Activated CD8-positive, alpha-beta memory T cell treated with anti-CD3 and anti-CD28 coated beads, Interleukin-2, amount 50 U/mL, for 1 hour (primary cell): ENCODE data around the gene KBTBD12.

ENCODE experiments used
- DNase-seq: peaks from one replicate; pipeline ENCODE4 v3.0.0-alpha.2; 2020; ENCODE audit errors: extremely low read depth

KBTBD12 gene

GRCh38 chr3:128014548-128014947 is 99.5 kb downstream of the KBTBD12 start:
- no peak for DNase-seq

GRCh38 chr3:128016502-128016901 is 101.5 kb downstream of the KBTBD12 start:
- no peak for DNase-seq

GRCh38 chr3:128021768-128022372 is 106.8 kb downstream of the KBTBD12 start:
- no peak for DNase-seq

GRCh38 chr3:128033102-128033501 is 118.1 kb downstream of the KBTBD12 start:
- no peak for DNase-seq

GRCh38 chr3:128036119-128036518 is 121.1 kb downstream of the KBTBD12 start:
- DNase-seq = no peak
